CD4-positive, alpha-beta T cell (primary cell): ENCODE data around the gene CLHC1. TPM values are rescaled to one million over a fixed set of nuclear protein-coding genes. Genes with fewer than 3 reads are reported as not detected.
A peak's percentile ranks its signal among the peaks of the same experiment; 100 is the strongest.

Source experiments
- ATAC-seq: fragments of 200-7000 bp; cut with Tn5 transposase; one replicate; pipeline ENCODE4 v1.10.0; 2022; ENCODE audit warnings: mild to moderate bottlenecking; ENCODE audit not compliant: poor library complexity
- CTCF ChIA-PET: fragments of 350-600 bp; sonication (Branson Sonifier 250); formaldehyde crosslinking; loops from one replicate; lab custom pipeline; 2021; ENCODE audit warnings: antibody characterized with exemption, inconsistent platforms; lab: Charles Lee
- POLR2A ChIA-PET: fragments of 350-600 bp; sonication (Branson Sonifier 250); formaldehyde crosslinking; loops from one replicate; lab custom pipeline; 2021; ENCODE audit warnings: antibody characterized with exemption, inconsistent platforms; lab: Charles Lee
- DNase-seq, 14 experiments: peaks; one replicate each; pipeline ENCODE4 v3.0.0-alpha.2; 2013 to 2020; ENCODE audit warnings: mixed read lengths in 2 of 14
- H3K27ac ChIP-seq, 2 donors: one replicate each; pipeline versions ENCODE4 v1.5.1 to v1.7.0; 2013; ENCODE audit warnings: low read length in 2 of 2, low read depth in 1 of 2, mild to moderate bottlenecking in 1 of 2
- H3K27me3 ChIP-seq, 2 experiments: 1 replicate in 1 of 2; 2 replicates in 1 of 2; pipeline versions ENCODE4 v1.6.1 to v1.7.0; 2013; ENCODE audit warnings: low read length in 2 of 2, control low read depth in 1 of 2, mild to moderate bottlenecking in 1 of 2, moderate library complexity in 1 of 2; ENCODE audit not compliant: insufficient read depth in 2 of 2, control insufficient read depth in 1 of 2
- H3K36me3 ChIP-seq: one replicate; pipeline ENCODE4 v1.6.1; 2013; ENCODE audit warnings: low read length, control low read depth; ENCODE audit not compliant: insufficient read depth
- H3K4me1 ChIP-seq: one replicate; pipeline ENCODE4 v1.6.1; 2013; ENCODE audit warnings: low read length, control low read depth; ENCODE audit not compliant: insufficient read depth
- H3K4me3 ChIP-seq: one replicate; pipeline ENCODE4 v1.5.1; 2013; ENCODE audit warnings: mild to moderate bottlenecking, low read length, moderate library complexity
- H3K9me3 ChIP-seq, 2 experiments: 1 replicate in 1 of 2; 2 replicates in 1 of 2; pipeline versions ENCODE4 v1.6.1 to v1.7.0; 2013; ENCODE audit warnings: low read length in 2 of 2, mild to moderate bottlenecking in 2 of 2, control low read depth in 1 of 2, moderate library complexity in 1 of 2; ENCODE audit not compliant: control insufficient read depth in 1 of 2, insufficient read depth in 1 of 2
- H3K27ac Mint-ChIP-seq: one replicate; pipeline ENCODE4 v1.8.0; 2020; ENCODE audit warnings: mixed read lengths
- H3K27me3 Mint-ChIP-seq: one replicate; pipeline ENCODE4 v1.8.0; 2021; ENCODE audit warnings: mixed read lengths
- H3K36me3 Mint-ChIP-seq: one replicate; pipeline ENCODE4 v1.8.0; 2021; ENCODE audit warnings: low read depth, mixed read lengths
- H3K4me1 Mint-ChIP-seq: one replicate; pipeline ENCODE4 v1.8.0; 2021; ENCODE audit warnings: low read depth, mixed read lengths
- H3K4me3 Mint-ChIP-seq: one replicate; pipeline ENCODE4 v1.8.0; 2020; ENCODE audit warnings: mild to moderate bottlenecking, mixed read lengths
- H3K9me3 Mint-ChIP-seq: one replicate; pipeline ENCODE4 v1.8.0; 2020; ENCODE audit warnings: mixed read lengths
- CTCF ChIP-seq: fragments of 200-600 bp; IDR thresholded peaks from one replicate; pipeline ENCODE4 v1.8.0; 2022; ENCODE audit warnings: antibody characterized with exemption, mild to moderate bottlenecking
- intact Hi-C, 2 experiments: fragments of 100-400 bp; cut with DNase I in 1 of 2; cut with micrococcal nuclease in 1 of 2; formaldehyde crosslinking; loops; one replicate each; pipeline versions ENCODE4 v1.15.1 to v1.9.0; 2023 to 2025; cut with DNase I, micrococcal nuclease
- total RNA-seq, 174 experiments: library from RNA in 2 of 174; stranded (reverse) in 2 of 174; gene quantifications; one replicate each; pipeline ENCODE4 v1.2.3 and lab custom pipeline; 2021 to 2026

Gene CLHC1
- total RNA-seq, 2 experiments from 2014 or later = 4.4 TPM

GRCh38 chr2:55225481-55226020, 6.5 kb downstream of the CLHC1 start:
- H3K36me3 ChIP-seq = no peaks in the 10 kb centered on the region
- ChIA-PET POLR2A (interaction anchor here (3.3 to 4.0 kb wide), 2 partner anchors 176 to 294 kb away, joined by 14 to 24 read pairs; partner anchors contain the start of genes CFAP36 and RTN4), CTCF (no interaction called here)
- Mint-ChIP-seq H3K9me3 (peaks cover 5% of the 10 kb centered on the region), H3K4me3 (peak overlapping the region; percentile 40), H3K4me1 (peaks cover 46% of the 10 kb centered on the region), H3K27me3 (no peaks in the 10 kb centered on the region), H3K36me3 (peaks cover 6% of the 10 kb centered on the region), H3K27ac (peak overlapping the region; percentile 35)
- H3K4me3 ChIP-seq = no peak overlapping the region
- no peaks in the 10 kb centered on the region for H3K27me3 ChIP-seq
- TF ChIP-seq CTCF = no peak
- intact Hi-C loops = loop anchor here in 1 of 2 experiments (5.0 kb wide), 2 partner anchors 88 to 498 kb away; no protein-coding TSS in a partner anchor
- no peak for ATAC-seq
- peaks cover 0 to 18% of the 10 kb centered on the region in 2 experiments for H3K9me3 ChIP-seq
- no peak for DNase-seq
- no peak overlapping the region for H3K27ac ChIP-seq
- H3K4me1 ChIP-seq = peaks cover 14% of the 10 kb centered on the region

GRCh38 chr2:55224761-55225261, 7.3 kb downstream of the CLHC1 start:
- H3K4me3 Mint-ChIP-seq = peak overlapping the region; percentile 64

More at GRCh38 chr2:55224761-55225261, 7.3 kb downstream of the CLHC1 start:
- Histone ChIP-seq H3K36me3 (no peaks in the 10 kb centered on the region), H3K27ac (no peak overlapping the region), H3K4me1 (peaks cover 14% of the 10 kb centered on the region), H3K4me3 (no peak overlapping the region), H3K9me3 (peaks cover 0 to 18% of the 10 kb centered on the region in 2 experiments), H3K27me3 (no peaks in the 10 kb centered on the region)
- POLR2A ChIA-PET = interaction anchor here (2.2 to 4.4 kb wide), 4 partner anchors 8 to 394 kb away, joined by 10 to 71 read pairs (median 19); partner anchors contain the start of genes CFAP36, CLHC1, RPS27A and RTN4
- CTCF ChIA-PET = interaction anchor here (1.4 kb wide), 1 partner anchor 8 kb away, joined by 4 read pairs; the partner anchor contains the start of gene RPS27A
- peaks cover 5% of the 10 kb centered on the region for H3K9me3 Mint-ChIP-seq
- H3K27me3 Mint-ChIP-seq = no peaks in the 10 kb centered on the region
- ATAC-seq = no peak
- H3K36me3 Mint-ChIP-seq = peaks cover 6% of the 10 kb centered on the region
- intact Hi-C loops = loop anchor here in 1 of 2 experiments (5.0 kb wide), 2 partner anchors 88 to 498 kb away; no protein-coding TSS in a partner anchor
- H3K4me1 Mint-ChIP-seq = peaks cover 44% of the 10 kb centered on the region
- no peak for TF ChIP-seq CTCF
- DNase-seq = peak in 2 of 14 experiments; percentile 6 to 29
- peak overlapping the region; percentile 86 for H3K27ac Mint-ChIP-seq
